Left renal pelvis (tissue), 4 donors: ENCODE data around the gene ZNRF1. TPM values are rescaled to one million over a fixed set of nuclear protein-coding genes. Genes with fewer than 3 reads are reported as not detected.

ENCODE experiments used
- DNase-seq, 4 donors: peaks; one replicate each; pipeline ENCODE4 v3.0.0-alpha.2; 2013; ENCODE audit warnings: low read depth in 4 of 4, low spot score in 3 of 4
- polyA plus RNA-seq, 4 donors: library from polyadenylated mRNA; unstranded; fragments of 120-200 nt; gene quantifications; one replicate each; pipeline ENCODE4 v1.2.1, GENCODE V29; 2013; ENCODE audit not compliant: insufficient read length in 4 of 4

Gene ZNRF1
- polyA plus RNA-seq, 4 donors, result 31.8 to 43.9 (median 35.1) TPM

DNA sequence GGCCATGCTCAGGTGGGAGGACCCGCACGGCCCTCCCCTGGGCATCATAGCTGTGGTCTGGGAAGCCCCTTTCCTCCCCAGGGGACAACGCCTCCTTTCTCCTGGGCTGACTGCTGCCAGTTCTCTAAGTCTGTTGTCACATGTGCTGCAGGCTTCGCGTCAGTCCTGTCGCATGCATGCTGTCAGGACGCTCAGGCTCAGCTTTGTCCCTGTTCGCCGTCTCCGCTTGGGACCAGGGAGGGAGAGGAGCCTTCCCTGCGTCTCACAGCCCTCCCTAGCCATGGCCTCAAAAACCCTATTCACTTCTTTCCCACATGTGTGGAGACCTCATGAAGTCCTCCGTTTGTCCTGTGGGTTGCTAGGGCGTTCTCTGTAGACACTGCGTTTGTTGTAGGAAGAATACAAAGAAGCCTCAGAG, 96.4 kb downstream of the ZNRF1 start:
- DNase-seq, result no peak

DNA sequence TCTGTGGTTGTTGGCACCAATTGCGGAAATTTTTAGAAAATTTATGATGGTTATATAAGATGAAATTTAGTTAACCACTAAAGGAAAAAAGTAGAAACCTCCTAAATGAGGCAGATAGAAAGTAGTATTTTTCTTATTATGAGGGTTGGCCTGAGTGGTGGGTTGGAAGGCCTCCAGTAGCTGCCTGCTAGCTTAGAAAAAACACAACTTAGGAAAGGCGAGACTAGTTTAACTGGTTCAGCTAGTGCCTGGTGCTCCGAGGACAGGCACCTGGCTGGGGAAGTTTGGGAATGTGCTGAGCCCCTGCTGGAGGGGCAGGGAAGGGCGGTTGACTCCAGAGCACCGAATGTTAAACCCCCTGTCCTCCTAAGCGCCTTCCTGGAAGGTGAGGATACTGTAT, 97.8 kb downstream of the ZNRF1 start:
- no peak for DNase-seq

DNA sequence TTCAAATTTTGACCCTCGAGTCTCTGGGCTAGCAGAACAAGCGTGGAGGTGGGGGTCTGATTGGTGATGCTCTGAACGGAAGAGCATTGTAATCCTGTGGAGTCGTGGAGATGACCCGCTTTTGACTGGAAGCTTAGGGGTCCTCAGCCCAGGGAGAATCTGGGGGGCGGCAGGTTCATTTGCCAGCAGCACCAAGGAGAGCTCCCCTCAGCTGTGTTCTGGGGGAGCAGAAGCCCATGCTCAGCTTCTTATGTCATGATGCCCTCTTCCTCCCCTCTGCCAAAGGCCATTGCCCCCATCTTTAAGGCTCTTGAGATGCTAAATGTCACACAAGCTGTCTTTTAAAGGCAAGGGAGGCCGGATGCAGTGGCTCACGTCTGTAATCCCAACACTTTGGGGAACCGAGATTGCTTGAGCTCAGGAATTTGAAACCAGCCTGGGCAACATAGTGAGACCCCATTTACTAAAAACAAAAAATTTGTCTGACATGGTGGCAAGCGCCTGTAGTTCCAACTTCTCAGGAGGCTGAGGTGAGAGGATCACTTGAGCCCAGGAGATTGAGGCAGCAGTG, 98.5 kb downstream of the ZNRF1 start:
- DNase-seq, result no peak

DNA sequence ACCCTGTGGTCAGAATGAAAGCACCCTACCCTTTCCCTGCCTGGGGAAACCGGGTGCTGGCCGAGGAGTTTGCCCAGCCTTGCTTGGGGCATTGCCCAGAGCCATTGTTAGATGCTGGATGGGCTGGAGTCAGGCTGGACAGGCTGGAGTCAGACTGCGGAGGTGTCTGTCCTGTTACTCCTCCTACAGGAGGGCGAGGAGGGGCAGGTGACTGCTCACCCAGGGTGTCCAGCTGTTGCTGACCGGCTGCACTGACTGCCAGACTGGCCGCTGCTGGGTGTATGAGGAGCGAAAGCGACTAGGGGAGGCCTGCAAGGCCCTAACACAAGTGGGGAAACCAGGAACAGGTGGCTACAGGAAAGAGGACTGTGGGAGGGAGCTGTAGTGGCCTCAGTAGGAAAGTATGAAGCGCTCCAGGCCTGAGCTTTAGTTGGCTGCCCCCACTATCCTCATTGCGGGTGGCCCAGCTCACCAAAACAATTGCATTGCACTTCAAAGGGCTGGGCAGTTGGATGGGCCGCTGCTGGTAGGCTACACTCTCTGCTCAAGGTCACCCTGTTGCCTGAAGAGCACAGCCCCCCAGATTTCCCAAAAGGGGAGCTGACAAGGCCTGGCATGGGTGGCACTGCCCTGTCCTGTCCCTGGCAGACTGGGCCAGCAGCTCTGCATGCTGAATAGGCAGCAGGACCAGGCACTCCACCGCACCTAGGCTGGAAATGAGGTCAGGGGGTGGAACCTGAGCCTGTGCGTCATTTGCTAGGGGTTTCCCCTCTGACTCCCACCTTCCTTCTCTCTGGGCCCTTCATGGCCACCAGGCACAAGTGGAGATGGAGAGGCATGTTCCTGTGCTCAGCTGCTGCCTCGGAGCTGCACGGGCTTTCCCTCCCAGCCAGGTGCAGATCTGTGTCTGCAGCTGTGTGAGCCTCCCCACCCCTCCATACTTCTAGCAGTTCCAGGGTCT, 99.4 kb downstream of the ZNRF1 start:
- DNase-seq, result no peak

DNA sequence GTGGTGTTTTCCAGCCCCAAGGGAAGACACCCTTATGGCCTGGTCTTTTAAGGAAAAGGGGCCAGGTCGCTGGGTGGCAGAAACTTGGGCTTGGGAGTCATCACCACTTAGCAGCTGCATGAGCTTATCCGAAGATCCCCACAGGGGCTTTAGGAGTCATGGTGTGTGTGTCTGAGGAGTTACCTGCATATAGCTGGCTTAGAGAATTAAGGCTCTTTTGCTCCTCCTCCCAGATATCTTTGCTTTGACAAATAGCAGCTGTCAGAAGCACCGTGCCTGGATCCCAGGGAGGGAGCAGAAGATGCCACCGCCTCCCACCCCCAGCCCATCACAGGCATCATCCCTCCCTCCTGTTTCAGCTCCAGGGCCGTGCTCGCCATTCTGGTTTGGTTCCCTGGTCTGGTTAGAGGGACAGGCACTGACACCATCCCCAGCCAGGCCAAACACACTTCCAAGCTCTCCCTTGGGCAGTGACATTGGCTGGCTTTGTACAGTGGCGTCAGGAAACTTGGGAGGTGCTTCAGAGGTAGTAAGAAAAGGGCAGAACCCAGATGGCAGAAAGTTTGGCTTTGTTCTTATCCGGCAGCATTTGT, 100.3 kb downstream of the ZNRF1 start:
- DNase-seq, result no peak

DNA sequence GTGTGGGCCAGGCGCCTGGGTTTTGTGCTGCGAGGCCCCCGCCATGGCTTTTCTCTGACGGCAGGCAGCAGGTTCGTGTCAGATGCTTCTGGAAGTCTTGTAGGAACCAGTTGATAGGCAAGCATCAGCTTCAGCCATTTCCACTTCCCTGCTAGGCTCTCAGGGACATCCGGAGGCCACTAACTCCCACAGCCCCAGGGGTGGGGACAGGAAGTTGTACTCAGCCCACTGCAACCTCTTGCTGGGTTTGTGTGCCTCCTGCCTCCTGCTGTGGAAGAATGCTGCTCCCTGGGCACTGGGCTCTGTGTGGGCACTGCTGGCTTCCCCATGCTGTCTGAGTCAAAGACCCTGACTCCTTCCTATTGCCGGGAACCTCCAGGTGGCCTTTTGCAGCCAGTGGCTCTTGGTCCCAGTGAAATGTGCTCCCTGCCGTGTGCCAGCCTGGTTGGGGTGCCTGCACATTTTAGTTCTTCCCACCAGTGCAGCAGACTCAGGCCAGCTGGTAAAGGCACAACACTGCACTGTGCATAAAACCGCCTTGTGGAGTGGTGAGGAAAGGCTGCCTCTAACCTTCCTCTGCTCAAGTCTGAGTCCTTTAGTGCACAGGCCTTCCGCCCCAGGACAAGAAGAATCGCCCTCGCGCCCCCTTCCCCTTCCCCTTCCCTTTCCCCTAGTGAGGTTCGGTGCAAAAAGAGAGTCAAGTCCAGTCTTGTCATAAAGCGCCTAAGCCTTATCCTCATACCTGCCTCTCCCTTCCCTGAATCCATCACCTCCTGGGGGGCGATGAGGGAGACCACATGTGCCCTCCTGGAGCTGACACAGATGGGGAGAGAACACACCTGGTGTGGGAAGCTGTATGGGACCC, 101.1 kb downstream of the ZNRF1 start:
- DNase-seq, result no peak

DNA sequence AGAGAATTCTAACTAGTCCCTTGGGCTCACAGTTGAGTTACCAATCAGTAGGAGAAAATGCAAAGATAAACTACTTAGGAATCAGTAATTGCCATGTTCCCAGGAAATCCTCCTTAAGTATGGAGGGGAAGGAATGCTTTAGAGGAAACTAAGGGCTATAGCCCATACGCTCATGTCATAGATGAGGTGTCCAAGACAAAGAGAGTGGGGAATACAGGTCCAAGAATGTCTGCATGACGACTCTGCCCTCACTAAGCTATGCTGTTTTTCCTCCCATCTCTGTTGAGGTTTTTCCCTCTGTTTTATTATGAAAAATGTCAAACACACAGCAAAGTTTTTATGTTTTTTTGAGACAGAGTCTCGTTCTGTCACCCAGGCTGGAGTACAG, 101.8 kb downstream of the ZNRF1 start:
- no peak for DNase-seq

DNA sequence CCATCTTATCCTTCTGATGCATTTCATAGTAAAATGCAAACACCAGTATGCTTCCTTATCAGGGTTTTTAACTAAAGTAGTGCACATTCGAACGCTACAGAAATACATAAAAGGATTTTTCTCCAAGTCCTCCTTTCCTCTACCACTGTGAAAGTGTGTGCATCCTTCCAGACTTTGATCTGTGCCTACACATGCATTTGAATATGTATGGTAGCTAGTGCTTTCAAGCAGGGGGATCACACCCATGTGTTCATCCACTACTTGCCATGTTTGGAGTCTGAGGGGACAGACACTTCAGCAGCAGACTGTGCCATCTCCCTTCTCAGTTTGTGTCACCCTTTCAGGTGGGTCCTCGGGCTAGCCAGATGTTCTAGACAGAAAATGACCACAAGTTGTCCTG, 102.8 kb downstream of the ZNRF1 start:
- no peak for DNase-seq

DNA sequence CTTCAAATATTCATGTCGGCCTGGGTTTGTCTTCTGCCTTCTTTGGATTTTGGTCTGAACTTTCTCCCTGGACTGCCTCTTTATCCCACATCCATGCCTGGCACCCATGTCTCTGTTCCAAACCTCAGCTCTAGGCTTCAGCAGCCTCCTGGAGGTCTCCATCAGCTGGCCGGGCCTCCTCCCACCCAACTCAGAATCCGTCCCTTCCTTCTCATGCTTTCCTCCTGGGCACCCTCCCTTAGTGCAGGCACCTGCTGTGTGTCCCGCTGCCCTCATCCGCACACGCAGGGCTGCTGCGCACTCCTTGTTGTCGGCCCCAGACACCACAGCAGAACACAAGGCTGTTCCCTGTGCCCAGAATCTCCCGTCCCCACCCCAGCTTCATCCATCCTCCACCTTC, 103.8 kb downstream of the ZNRF1 start:
- no peak for DNase-seq

DNA sequence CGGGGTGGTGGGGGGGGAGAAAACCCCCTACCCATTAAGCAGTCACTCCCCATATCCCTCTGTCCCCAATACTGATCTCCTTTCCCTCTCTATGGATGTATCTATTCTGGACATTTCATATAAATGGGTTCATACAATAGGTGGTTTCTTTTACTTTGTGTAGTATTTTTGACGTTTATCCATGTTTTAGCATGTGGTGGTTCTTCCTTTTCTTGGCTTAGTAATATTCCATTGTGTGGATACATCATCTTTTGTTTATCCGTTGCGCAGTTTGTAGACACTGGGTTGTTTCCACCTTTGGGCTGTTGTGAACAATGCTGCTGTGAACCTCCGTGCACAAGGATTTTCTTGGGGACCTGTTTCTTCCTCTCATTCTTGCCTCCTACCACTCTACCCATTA, 105.2 kb downstream of the ZNRF1 start:
- DNase-seq, result no peak

DNA sequence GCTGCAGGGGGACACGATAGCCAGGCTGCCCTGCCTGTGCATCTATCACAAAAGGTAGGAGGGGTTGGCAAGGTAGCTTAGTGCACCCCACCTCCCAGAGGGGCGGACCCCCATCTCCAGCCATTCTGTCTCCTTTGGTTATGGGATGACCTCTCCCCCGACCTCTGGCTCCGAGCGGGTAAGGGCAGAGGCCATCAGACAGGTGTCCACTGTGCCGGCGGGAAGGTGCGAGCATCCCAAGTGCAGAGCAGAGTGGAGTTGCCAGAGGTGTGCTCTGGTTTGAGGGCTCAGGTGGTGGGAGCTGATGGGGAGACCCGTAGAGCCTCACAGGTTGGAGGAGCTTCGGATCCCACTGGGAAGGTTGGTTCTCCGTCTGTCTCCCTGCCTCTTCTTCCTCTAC, 106.0 kb downstream of the ZNRF1 start:
- DNase-seq, result no peak

DNA sequence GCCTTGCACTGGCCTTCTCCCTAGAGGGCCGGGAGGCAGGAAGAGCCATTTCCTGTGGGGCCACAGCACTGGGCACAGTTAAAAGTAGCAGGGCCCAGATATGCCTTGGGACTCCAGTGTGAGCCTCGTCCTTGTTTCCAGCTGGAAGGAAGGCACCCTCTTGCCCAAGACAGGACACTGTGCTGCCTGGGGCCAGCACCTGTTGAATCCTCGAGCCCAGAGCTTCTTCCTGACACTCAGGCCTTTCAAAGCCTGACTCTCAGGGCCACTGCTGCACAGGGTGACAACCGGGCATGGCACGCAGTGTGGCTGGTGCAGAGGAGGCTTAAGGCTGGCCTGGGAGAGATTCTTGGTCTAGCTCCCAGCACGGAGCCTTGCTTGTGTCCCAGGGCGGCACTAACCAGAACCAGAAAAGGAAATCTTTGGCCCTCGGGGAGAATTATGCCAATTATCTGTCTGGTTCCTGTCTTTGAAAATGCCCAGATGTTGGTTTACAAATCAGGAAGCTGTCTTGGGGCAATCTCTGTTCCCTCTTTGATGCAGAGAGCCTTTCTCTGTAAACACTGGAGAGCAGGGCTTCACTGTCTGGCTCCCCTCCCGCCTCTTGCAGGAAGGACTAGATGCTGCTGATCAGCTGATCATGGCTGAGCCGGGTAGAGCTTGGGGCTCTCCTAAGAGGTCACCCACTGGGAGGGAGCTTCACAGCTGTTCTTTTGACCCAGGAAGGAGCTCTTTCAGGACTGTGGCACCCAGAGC, 106.7 kb downstream of the ZNRF1 start:
- DNase-seq, result no peak

DNA sequence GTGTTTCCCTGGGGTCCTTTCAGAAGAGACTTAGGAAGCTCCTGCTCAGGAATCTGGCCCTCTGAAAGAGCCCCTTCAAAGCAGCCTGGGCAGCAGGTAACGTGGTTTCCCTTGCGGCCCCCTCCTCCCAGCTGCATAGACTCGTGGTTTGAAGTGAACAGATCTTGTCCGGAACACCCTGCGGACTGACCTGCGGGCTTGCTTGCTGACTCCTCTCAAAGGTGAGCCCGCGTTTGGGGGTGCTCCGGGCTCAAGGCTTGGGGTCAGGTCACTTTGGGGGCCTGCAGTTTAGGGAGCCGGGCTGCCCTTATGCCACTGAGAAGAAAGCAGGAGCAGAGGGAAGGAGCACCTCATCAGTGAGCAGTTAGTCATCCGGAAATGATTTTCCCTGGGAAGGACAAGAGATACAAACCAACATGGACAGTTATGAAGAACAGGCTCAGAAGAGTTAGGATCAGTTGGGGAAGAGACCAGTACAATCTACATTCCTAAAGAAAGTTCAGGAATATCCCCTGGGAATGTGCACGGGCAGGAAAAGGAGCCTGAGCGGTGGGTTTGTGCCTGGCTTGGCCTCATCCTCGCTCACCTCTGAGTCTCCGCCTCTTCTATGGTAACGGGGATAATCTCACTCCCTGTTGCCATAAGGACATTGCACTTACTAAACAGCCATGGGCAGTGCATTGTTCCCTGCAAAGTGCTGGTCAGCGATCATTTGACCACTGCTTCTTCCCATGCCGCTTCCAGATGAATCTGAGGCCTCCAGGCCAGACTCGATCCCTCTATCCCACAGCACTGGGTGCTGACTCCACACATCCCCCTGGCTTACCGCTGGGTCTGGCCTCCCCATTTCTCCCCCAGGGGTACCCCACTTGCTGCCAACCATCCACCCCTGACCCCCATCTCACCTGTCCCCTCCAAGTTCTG, 107.8 kb downstream of the ZNRF1 start:
- no peak for DNase-seq

DNA sequence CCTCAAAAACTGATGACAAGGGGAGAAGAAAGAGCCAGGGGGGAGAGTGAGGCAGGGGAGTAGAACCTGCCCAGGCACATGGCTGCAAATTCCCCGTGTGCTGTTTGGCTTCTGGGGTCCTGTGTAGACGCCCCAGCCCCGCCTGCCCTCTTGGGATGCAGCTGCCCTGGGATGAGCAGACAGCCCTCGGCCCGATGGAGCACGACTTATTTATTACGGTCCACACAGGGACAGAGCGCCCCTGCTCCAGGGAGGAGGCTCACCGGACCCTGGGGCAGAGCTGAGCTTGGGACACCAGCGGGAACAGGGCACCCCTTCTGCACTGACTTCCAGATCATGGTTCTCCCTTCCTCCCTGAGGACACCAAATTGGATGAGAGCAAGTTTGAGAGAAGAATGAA, 108.7 kb downstream of the ZNRF1 start:
- no peak for DNase-seq

DNA sequence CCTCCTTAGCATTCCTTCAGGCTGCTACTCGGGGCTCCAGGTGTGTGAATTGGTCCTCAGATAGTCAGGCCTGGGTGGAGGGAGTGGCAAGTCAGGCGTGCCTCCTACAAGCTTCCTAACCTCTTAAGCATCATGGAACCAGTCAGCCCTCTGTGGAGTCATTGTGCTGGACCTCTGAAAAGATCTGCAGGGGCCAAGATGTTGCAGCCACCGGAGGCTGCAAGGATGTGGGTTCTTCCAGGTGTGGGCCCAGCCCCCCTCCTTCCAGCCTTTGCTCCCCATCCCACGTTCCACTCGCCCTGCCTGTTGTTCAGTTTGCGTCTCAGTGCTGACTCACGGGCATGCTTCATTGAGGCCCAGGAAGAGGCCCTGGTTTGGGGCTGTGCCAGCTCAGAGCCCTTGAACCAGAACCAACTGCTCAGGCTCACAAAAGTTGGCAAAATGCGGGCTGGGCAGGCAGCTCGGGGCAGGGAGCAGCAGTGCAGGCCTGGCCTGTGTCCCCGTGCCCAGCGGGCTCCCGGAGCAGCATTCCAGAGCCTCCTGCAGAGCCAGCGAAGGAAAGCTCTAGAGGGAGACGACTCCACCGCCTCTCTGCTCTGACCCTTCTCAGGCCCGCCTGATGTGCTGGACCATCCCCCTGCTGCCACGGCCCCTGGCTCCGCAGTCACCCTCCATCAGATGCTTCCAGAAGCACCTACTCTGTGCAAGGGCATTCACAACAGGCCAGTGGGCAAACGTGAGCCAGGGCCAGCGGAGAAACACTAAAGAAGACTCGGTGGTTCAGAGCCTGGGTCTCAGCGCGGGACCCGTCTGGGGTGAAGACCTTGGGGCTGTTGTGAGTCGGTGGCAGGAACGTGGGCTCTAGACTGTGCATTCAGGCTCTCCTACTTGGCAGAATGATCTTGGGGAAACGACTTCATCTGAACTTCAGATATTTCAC, 110.2 kb downstream of the ZNRF1 start:
- DNase-seq, result peak; percentile 60 to 76 (median 63)

DNA sequence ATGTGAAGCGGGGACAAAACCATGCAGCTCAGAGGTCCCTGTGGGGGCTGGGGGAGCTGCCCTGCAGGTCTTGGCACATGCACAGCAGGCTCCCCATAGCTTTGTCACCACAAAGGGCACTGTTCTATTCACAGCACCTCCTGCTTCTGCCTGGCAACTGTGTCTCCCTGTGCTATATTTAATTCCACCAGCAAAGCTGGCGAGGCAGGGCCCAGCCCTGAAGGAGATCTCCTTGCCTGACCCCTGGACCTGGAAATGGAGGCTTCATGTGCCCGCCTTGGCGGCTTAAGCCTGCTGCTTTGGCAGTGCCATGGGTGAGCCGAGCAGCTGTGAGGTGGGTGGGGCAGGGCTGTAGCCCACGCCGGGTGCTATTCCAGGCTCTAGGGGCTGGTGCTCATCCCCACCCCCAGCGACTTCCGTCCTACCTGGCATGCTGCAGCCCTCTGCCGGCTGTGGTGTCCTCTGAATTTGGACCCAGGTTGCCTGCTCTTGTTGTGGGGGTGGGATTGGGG, 111.0 kb downstream of the ZNRF1 start:
- no peak for DNase-seq

DNA sequence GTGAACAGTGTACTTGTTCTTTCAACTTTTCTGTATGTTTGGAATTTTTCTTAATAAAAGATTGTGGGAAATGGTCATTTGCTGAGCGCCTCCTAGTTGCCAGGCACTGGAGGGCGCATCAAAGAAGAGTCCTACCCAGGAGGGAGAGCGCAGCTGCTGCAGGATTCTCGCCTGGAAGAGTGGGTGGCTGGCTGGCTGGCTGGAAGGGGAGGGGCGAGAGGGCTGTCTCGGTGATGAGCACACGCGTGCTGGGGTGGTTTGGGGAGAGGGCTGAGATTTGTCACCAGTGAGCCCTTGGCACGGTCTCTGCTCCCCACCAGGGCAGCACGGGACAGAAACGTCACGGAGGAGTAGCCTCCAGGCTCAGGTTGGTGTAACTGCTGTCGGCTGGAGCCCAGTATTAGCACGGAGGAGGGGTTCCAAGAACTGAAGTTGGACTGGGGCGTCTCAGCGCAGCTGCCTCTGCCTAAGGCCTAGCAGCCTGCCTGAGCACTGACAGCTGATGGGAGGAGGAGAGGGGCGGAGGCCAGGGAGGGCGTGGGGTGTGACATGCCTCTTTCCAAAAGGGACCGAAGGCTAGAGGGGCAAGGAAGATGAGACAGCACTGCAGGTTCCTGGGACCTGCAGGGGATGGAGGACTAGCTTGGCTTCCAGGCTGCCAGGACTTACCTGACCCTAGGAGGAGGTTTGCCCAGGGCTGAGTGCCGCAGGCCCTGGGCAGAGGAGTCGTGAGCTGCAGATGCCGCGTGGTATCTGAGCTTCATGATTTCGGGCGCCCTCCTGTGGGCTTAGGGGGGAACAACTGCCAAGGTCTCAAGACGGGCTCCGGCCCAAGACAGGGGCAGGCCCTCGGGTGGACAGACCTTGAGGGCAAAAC, 112.1 kb downstream of the ZNRF1 start:
- DNase-seq, result peak in 3 of 4 donors; percentile 71 to 80 (median 76)
